ENCODE data around the gene FALEC.
A peak's percentile ranks its signal among the peaks of the same experiment; 100 is the strongest.
"Not testable (repeated sequence)": the region's sequence is repeated elsewhere in the genome, so short reads cannot be mapped to it uniquely, and the experiment has no call there.

FALEC gene

GRCh38 chr1:150576794-150577556 lies 61.4 kb downstream of the FALEC start:
- no peak for DNase-seq

GRCh38 chr1:150577557-150578271 lies 62.2 kb downstream of the FALEC start:
- DNase-seq: no peak

DNA sequence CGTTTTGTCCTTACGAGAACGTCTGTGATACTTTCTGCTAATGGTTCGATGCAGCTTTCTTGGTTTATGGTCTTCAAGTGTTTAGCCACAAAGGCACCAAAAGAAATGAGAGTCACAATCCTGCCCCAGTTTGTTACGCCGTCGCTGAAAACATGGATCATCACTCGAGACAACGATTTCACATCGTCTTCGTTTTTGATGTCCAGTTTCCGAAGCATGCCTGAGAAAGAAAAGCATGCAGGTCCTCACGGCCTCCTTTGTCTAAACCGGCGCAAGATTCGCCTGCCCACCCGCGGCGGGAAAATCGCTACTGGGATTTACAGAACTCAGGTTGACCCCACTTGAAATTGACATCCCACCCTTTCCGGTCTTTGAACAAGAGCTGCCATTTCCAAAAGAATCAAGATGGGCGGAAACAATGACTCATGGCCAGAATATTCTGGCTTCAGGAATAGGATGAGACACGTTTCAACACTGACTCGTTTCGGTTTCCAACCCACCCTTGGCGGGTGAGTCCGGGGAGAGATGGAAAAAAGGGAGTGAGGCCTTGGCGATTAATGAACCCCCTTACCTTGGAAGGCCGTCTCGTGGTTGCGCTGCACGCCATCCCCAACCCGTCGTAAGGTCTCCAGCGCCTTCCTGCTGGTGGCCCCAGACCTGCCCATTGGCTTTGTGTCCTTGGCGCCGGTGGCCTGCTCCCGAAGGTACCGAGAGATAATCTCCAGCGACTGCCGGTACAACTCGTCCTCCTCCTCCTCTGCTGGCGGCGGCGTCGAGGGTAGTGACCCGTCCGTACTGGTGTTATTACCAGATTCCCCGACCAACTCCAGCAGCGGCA lies 62.9 kb downstream of the FALEC start:
- no peak for DNase-seq

- peak; percentile 73 for DNase-seq
Observed at GRCh38 chr1:150579110-150579944, 63.8 kb downstream of the FALEC start, which contains the start of gene MCL1. Gene MCL1, minus strand, starts transcription at chr1:150579610. Its CDS starts 80 bp downstream, at chr1:150579530.

- no peak for DNase-seq
Observed at GRCh38 chr1:150579945-150580642, 64.5 kb downstream of the FALEC start.

DNA sequence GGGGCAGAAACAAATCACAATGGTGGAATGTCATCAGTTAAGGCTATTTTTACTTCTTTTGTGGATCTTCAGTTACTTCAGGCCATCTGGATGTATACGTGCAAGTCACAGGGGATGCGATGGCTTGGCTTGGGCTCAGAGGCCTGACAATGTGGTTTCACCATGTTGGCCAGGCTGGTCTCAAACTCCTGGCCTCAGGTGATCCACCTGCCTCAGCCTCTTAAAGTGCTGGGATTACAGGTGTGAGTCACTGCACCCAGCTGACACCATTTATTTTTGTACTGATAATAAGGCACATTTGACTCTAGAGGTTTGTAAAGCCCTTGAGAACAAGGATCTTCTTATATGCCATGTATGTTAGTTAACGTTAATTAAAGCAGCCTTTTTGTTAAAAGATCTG lies 65.4 kb downstream of the FALEC start:
- not testable (repeated sequence) for DNase-seq

- DNase-seq: not testable (repeated sequence)
Observed at GRCh38 chr1:150581437-150581836, 65.9 kb downstream of the FALEC start.

DNA sequence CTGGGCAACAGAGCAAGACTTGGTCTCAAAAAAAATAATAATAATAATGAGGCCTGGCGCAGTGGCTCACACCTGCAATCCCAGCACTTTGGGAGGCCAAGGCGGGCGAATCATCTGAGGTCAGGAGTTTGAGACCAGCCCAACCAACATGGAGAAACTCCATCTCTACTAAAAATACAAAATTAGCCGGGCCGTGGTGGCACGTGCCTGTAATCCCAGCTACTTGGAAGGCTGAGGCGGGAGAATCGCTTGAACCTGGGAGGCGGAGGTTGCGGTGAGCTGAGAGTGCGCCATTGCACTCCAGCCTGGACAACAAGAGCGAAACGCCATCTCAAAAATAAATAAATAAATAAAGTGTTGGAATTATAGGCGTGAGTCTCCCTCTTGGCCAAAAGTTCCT lies 66.4 kb downstream of the FALEC start:
- not testable (repeated sequence) for DNase-seq

DNA sequence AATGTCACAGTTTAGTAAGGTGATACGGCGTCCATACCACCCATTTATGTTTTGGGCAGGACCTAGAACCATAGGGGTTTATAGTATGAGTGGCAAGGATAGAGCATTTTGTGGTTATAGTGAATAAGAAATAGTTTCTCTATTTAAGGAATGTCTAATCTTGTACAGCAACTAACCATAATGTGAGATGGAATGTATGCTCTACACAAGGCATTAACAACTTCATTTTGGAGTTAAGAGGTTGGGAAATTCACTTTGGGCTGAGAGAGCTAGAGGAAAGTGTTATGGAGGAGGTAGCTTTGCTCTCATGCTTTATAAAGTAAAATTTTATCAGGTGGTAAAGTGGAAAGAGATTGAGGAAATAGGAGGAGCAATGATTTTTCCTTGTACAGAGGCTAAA lies 66.8 kb downstream of the FALEC start:
- no peak for DNase-seq
